Upper lobe of left lung (tissue), 4 donors: ENCODE results near the gene MGMT.

Source experiments
- CTCF ChIP-seq, 6 experiments: fragments of 450-650 bp in 4 of 6; fragments of 200-600 bp in 2 of 6; sonication (generic) in 2 of 6; IDR thresholded peaks; one replicate each; pipeline ENCODE4 v1.5.1; 2016 to 2019; ENCODE audit warnings: antibody characterized with exemption in 6 of 6
- EP300 ChIP-seq, 4 donors: sonication (generic); formaldehyde crosslinking; IDR thresholded peaks; one replicate each; pipeline ENCODE4 v1.5.1; 2017; ENCODE audit warnings: antibody characterized with exemption in 4 of 4, control low read depth in 2 of 4
- POLR2A ChIP-seq, 4 donors: fragments of 450-650 bp; IDR thresholded peaks; one replicate each; pipeline ENCODE4 v1.5.1; 2016 to 2017; ENCODE audit warnings: antibody characterized with exemption in 4 of 4, mild to moderate bottlenecking in 2 of 4

GRCh38 chr10:129685271-129685670, 218.2 kb downstream of the MGMT start:
- TF ChIP-seq POLR2A (IDR thresholded peaks at IDR 0.05) (no peak), CTCF (IDR thresholded peaks at IDR 0.05) (no peak), EP300 (IDR thresholded peaks at IDR 0.05) (no peak)
